Measurements from ENCODE around the gene CDH13.

GRCh38 chr16:83771306-83771942, 1144.7 kb downstream of the CDH13 start:
- TF ChIP-seq CTCF (conservative IDR thresholded peaks at IDR 0.05 in 1 of 2, IDR thresholded peaks at IDR 0.05 in 1 of 2; ENCODE audit: low read depth in 1 of 2, low read length in 2 of 2) = no peak
- TF ChIP-seq EZH2 (IDR thresholded peaks at IDR 0.05; ENCODE audit: low read length, missing control alignments) = no peak

Data from fibroblast of lung (primary cell).